Measurements from ENCODE around the gene APCDD1. TPM values are rescaled to one million over a fixed set of nuclear protein-coding genes. Genes with fewer than 3 reads are reported as not detected.

APCDD1 gene
- total RNA-seq, 4 donors from 2014 or later = 30.7 to 51.8 (median 43.4) TPM

- peak; percentile 60 for DNase-seq (ENCODE audit: extremely low spot score)
- H3K4me1 ChIP-seq = peaks cover 8 to 33% (median 22%) of the 10 kb centered on the region in 4 donors
- intact Hi-C loops (cut with DNase I) = no loop called here
- H3K27ac ChIP-seq (replicated peaks in 1 of 4) = no peak overlapping the region
- TF ChIP-seq POLR2AphosphoS5 (IDR thresholded peaks at IDR 0.05) = no peak
- TF ChIP-seq EP300 (IDR thresholded peaks at IDR 0.05) = no peak
- TF ChIP-seq POLR2A (IDR thresholded peaks at IDR 0.05; ENCODE audit: low read depth) = no peak
- no peak for TF ChIP-seq CTCF (IDR thresholded peaks at IDR 0.05)
- H3K36me3 ChIP-seq = peaks cover 4 to 19% (median 9%) of the 10 kb centered on the region in 4 donors
- H3K9me3 ChIP-seq = no peaks in the 10 kb centered on the region
- no peak overlapping the region for H3K4me3 ChIP-seq
- H3K27me3 ChIP-seq = peaks cover 0 to 14% (median 0%) of the 10 kb centered on the region in 4 donors
- 24% methylated on average over 9 of the region's 9 CpGs for WGBS
Observed at GRCh38 chr18:10476338-10476791, 21.9 kb downstream of the APCDD1 start.

- intact Hi-C loops (cut with DNase I) = no loop called here
- DNase-seq (ENCODE audit: extremely low spot score) = peak; percentile 60
- Histone ChIP-seq H3K4me3 (no peak overlapping the region), H3K9me3 (no peaks in the 10 kb centered on the region), H3K27ac (replicated peaks in 1 of 4) (no peak overlapping the region), H3K4me1 (peaks cover 8 to 35% (median 22%) of the 10 kb centered on the region in 4 donors), H3K27me3 (peaks cover 0 to 14% (median 0%) of the 10 kb centered on the region in 4 donors), H3K36me3 (peaks cover 0 to 12% (median 2%) of the 10 kb centered on the region in 4 donors)
- WGBS = 57% methylated on average over 3 of the region's 3 CpGs
- TF ChIP-seq EP300 (IDR thresholded peaks at IDR 0.05) (no peak), CTCF (IDR thresholded peaks at IDR 0.05) (no peak), POLR2A (IDR thresholded peaks at IDR 0.05; ENCODE audit: low read depth) (no peak), POLR2AphosphoS5 (IDR thresholded peaks at IDR 0.05) (no peak)
Observed at GRCh38 chr18:10477121-10477862, 22.9 kb downstream of the APCDD1 start.

GRCh38 chr18:10477863-10478260, 23.4 kb downstream of the APCDD1 start:
- Histone ChIP-seq H3K4me3 (no peak overlapping the region), H3K36me3 (peaks cover 0 to 12% (median 0%) of the 10 kb centered on the region in 4 donors), H3K27me3 (peaks cover 0 to 14% (median 0%) of the 10 kb centered on the region in 4 donors), H3K27ac (replicated peaks in 1 of 4) (no peak overlapping the region), H3K4me1 (peaks cover 8 to 41% (median 22%) of the 10 kb centered on the region in 4 donors), H3K9me3 (no peaks in the 10 kb centered on the region)
- intact Hi-C loops (cut with DNase I) = no loop called here
- TF ChIP-seq CTCF (IDR thresholded peaks at IDR 0.05) = no peak
- TF ChIP-seq POLR2AphosphoS5 (IDR thresholded peaks at IDR 0.05) = no peak
- no peak for TF ChIP-seq EP300 (IDR thresholded peaks at IDR 0.05)
- TF ChIP-seq POLR2A (IDR thresholded peaks at IDR 0.05; ENCODE audit: low read depth) = no peak
- DNase-seq (ENCODE audit: extremely low spot score) = no peak
- 91% methylated on average over 2 of the region's 2 CpGs for WGBS

- Histone ChIP-seq H3K27me3 (peaks cover 0 to 14% (median 0%) of the 10 kb centered on the region in 4 donors), H3K4me3 (no peak overlapping the region), H3K4me1 (peaks cover 8 to 26% (median 8%) of the 10 kb centered on the region in 4 donors), H3K27ac (replicated peaks in 1 of 4) (no peak overlapping the region), H3K9me3 (no peaks in the 10 kb centered on the region), H3K36me3 (peaks cover 0 to 23% (median 3%) of the 10 kb centered on the region in 4 donors)
- TF ChIP-seq POLR2A (IDR thresholded peaks at IDR 0.05; ENCODE audit: low read depth) (no peak), EP300 (IDR thresholded peaks at IDR 0.05) (no peak), POLR2AphosphoS5 (IDR thresholded peaks at IDR 0.05) (no peak), CTCF (IDR thresholded peaks at IDR 0.05) (no peak)
- DNase-seq (ENCODE audit: extremely low spot score) = peak; percentile 85
- intact Hi-C loops (cut with DNase I) = no loop called here
- WGBS = 76% methylated on average over 9 of the region's 9 CpGs
Observed at GRCh38 chr18:10481831-10482230, 27.4 kb downstream of the APCDD1 start.
